ENCODE data around the gene BTNL9. TPM values are rescaled to one million over a fixed set of nuclear protein-coding genes. Genes with fewer than 3 reads are reported as not detected.

The BTNL9 gene
- polyA plus RNA-seq, 3 donors: not detected

DNA sequence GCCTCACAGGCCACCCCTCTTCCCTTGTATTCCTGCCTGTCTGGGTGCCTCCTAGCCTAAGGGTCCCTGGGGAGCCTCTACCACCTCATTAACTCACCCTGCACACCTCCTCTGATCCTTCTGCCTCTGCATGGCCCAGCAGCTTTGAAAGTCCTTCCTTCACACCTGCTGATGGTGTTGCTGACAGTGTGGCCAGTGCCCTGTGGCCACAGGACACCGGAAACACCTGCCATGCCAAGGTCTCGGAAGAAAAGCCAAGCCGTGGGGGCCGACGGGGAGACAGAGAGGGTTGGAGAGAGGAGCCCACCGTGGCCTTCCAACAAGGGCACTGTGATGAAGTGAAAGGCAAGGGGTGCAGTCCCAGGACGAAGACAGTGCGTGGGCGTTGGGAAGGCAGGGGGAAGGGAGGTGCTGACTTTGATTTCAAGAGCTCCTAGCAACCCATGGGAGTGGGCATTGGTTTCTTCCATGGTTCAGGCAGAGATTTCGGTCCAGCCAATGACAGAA, 4.1 kb downstream of the BTNL9 start:
- Histone ChIP-seq H3K27ac (ENCODE audit: low read depth in 1 of 2, low read length in 2 of 2) (no peak overlapping the region), H4K20me1 (ENCODE audit: insufficient read depth, low read length) (no peaks in the 10 kb centered on the region), H3K27me3 (ENCODE audit: control insufficient read depth in 2 of 2, insufficient read depth in 2 of 2, low read length in 2 of 2) (peaks cover 0 to 3% of the 10 kb centered on the region in 2 donors), H3K4me3 (replicated peaks in 1 of 3; ENCODE audit: low read depth in 2 of 3, low read length in 3 of 3) (no peak overlapping the region), H3K36me3 (replicated peaks in 1 of 2; ENCODE audit: control insufficient read depth in 1 of 2, insufficient read depth in 2 of 2, low read length in 2 of 2) (no peaks in the 10 kb centered on the region), H3K4me2 (replicated peaks; ENCODE audit: extremely low read depth, low read length, poor library complexity, severe bottlenecking) (no peak overlapping the region), H2AFZ (ENCODE audit: insufficient read depth, low read depth, low read length, poor library complexity, severe bottlenecking) (no peak overlapping the region), H3K4me1 (ENCODE audit: control insufficient read depth in 1 of 2, insufficient read depth in 2 of 2, low read length in 2 of 2) (no peaks in the 10 kb centered on the region), H3K9me3 (replicated peaks in 1 of 2; ENCODE audit: control insufficient read depth in 1 of 2, insufficient read depth in 1 of 2, low read length in 2 of 2) (no peaks in the 10 kb centered on the region), H3K79me2 (ENCODE audit: insufficient read depth, low read length) (no peaks in the 10 kb centered on the region), H3K9ac (ENCODE audit: insufficient read depth, low read length, poor library complexity, severe bottlenecking) (no peak overlapping the region)
- Mint-ChIP-seq H3K36me3 (no peaks in the 10 kb centered on the region), H3K4me1 (no peaks in the 10 kb centered on the region), H3K4me3 (peak overlapping the region in 1 of 2 donors; percentile 28), H3K9me3 (no peaks in the 10 kb centered on the region), H3K27me3 (ENCODE audit: low read depth in 3 of 3) (peaks cover 22 to 32% (median 22%) of the 10 kb centered on the region in 3 donors), H3K27ac (no peak overlapping the region)
- no peak for DNase-seq
- TF ChIP-seq, protein P1, sequence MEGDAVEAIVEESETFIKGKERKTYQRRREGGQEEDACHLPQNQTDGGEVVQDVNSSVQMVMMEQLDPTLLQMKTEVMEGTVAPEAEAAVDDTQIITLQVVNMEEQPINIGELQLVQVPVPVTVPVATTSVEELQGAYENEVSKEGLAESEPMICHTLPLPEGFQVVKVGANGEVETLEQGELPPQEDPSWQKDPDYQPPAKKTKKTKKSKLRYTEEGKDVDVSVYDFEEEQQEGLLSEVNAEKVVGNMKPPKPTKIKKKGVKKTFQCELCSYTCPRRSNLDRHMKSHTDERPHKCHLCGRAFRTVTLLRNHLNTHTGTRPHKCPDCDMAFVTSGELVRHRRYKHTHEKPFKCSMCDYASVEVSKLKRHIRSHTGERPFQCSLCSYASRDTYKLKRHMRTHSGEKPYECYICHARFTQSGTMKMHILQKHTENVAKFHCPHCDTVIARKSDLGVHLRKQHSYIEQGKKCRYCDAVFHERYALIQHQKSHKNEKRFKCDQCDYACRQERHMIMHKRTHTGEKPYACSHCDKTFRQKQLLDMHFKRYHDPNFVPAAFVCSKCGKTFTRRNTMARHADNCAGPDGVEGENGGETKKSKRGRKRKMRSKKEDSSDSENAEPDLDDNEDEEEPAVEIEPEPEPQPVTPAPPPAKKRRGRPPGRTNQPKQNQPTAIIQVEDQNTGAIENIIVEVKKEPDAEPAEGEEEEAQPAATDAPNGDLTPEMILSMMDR (IDR thresholded peaks at IDR 0.05): no peak
- 95% methylated on average over 10 of the region's 10 CpGs for WGBS (ENCODE audit: insufficient coverage)
- intact Hi-C loops (cut with micrococcal nuclease): no loop called here

DNA sequence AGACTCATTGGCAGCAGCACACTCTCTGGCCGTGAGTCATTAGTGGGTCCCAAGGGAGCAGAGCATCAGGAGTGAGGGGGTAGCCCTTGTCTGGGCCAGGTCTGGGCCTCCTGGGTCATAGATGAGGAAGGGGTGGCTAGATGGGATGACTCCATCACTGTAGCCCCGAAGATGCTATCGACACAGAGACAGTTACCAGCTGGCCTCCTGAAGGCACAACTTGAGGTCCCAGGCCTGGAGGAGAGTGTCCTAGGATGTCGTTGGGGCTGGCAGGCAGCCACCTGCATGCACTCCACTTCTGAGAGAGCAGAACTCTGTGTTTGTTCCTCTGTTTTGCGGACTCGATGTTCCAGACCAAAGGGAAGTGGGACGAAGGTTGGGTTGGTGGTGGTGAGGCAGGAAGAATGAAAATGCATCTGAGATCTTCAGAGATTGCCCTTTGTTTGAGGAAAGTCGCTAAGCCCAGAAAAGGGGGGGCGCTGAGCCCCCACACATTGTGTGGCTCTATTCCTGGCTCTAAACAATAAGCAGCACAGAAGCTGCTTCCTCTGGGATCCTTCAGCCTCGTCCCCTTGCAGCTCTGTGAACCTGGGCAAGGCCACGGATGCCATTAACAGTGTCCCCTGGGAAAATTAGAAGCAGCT, 4.7 kb downstream of the BTNL9 start:
- no peak overlapping the region for H3K27ac Mint-ChIP-seq
- no peaks in the 10 kb centered on the region for H3K4me1 ChIP-seq (ENCODE audit: control insufficient read depth in 1 of 2, insufficient read depth in 2 of 2, low read length in 2 of 2)
- H3K4me1 Mint-ChIP-seq: no peaks in the 10 kb centered on the region
- H3K27me3 ChIP-seq (ENCODE audit: control insufficient read depth in 2 of 2, insufficient read depth in 2 of 2, low read length in 2 of 2): peaks cover 0 to 8% of the 10 kb centered on the region in 2 donors
- intact Hi-C loops (cut with micrococcal nuclease): no loop called here
- no peaks in the 10 kb centered on the region for H3K36me3 ChIP-seq (replicated peaks in 1 of 2; ENCODE audit: control insufficient read depth in 1 of 2, insufficient read depth in 2 of 2, low read length in 2 of 2)
- no peak overlapping the region for H3K4me3 ChIP-seq (replicated peaks in 1 of 3; ENCODE audit: low read depth in 2 of 3, low read length in 3 of 3)
- H3K36me3 Mint-ChIP-seq: no peaks in the 10 kb centered on the region
- WGBS (ENCODE audit: insufficient coverage): 21% methylated on average over 9 of the region's 11 CpGs
- TF ChIP-seq, protein P1 (IDR thresholded peaks at IDR 0.05): no peak
- peaks cover 0 to 2% (median 0%) of the 10 kb centered on the region in 7 donors for H3K9me3 Mint-ChIP-seq
- no peak overlapping the region for H3K27ac ChIP-seq (ENCODE audit: low read depth in 1 of 2, low read length in 2 of 2)
- H3K79me2 ChIP-seq (ENCODE audit: insufficient read depth, low read length): no peaks in the 10 kb centered on the region
- H3K9me3 ChIP-seq (replicated peaks in 1 of 2; ENCODE audit: control insufficient read depth in 1 of 2, insufficient read depth in 1 of 2, low read length in 2 of 2): no peaks in the 10 kb centered on the region
- no peak overlapping the region for H3K4me2 ChIP-seq (replicated peaks; ENCODE audit: extremely low read depth, low read length, poor library complexity, severe bottlenecking)
- no peak overlapping the region for H2AFZ ChIP-seq (ENCODE audit: insufficient read depth, low read depth, low read length, poor library complexity, severe bottlenecking)
- H3K9ac ChIP-seq (ENCODE audit: insufficient read depth, low read length, poor library complexity, severe bottlenecking): no peak overlapping the region
- H3K27me3 Mint-ChIP-seq (ENCODE audit: low read depth in 3 of 3): peaks cover 22 to 37% (median 23%) of the 10 kb centered on the region in 3 donors
- no peaks in the 10 kb centered on the region for H4K20me1 ChIP-seq (ENCODE audit: insufficient read depth, low read length)
- no peak for DNase-seq
- H3K4me3 Mint-ChIP-seq: peak overlapping the region in 1 of 2 donors; percentile 2

All from CD14-positive monocyte (primary cell).